Left forelimb (tissue), 1 donor: ENCODE measurements around the gene AKAP13.
"Not testable (repeated sequence)": the region's sequence is repeated elsewhere in the genome, so short reads cannot be mapped to it uniquely, and the experiment has no call there.

Source experiments
- DNase-seq: peaks from one replicate; pipeline ENCODE4 v3.0.0-alpha.2; 2018; ENCODE audit warnings: low spot score

Gene AKAP13

GRCh38 chr15:85350395-85350794 is 30.0 kb upstream of the AKAP13 start:
- no peak for DNase-seq

GRCh38 chr15:85351501-85351900 is 28.9 kb upstream of the AKAP13 start:
- DNase-seq = not testable (repeated sequence)

DNA sequence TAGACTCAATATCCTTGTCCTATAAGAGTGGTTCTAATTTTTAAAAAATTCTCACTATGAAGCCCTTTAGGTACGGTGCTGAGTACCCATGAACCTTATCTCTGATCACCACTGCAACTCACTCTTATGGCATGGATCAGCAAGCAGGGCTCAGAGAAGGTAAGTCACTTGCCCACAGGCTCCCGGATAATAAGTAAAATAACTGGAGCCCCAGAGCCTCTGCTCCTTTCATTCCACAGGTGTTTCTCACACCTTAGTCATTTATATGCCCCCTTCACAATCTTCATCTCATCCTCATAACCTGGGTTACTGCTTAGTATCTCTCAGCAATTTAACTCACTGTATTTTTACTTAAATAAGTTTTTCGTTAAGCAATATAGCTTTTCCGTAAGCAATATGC is 28.4 kb upstream of the AKAP13 start:
- DNase-seq = no peak

GRCh38 chr15:85353516-85353915 is 26.9 kb upstream of the AKAP13 start:
- no peak for DNase-seq

DNA sequence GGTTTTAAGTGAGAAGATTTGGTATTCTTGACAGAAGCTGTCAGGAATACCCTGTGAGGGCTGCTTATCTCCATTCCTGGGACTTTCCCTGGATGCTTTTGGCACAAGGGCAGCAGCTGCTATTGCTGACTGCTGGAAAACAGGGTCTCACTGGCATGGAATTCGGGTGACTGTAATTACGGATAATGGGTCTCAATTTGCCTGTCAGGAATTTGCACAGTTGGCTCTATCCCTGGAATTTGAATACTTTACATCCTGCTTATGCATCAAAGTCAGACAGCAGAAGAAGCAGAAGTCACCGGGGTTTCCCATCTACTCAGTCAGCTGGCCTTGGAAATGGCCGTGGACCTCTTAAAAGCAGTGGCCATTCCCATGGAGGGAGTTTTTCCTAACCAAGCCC is 25.9 kb upstream of the AKAP13 start:
- no peak for DNase-seq

DNA sequence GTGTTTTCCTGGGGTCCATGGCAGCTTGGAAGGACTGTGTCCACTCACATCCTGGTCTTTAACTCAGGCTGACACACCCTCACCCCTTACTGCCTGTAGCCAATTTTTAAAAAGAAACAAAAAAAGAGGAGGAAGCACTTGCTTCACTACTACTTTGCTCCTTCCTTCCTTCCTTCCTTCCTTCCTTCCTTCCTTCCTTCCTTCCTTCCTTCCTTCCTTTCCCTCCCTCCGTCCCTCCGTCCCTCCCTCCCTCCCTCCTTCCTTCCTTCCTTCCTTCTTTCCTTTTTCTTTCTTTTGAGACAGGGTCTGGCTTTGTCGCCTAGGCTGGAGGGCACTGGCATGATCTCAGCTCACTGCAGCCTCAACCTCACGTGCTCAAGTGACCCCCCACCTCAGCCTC is 25.5 kb upstream of the AKAP13 start:
- DNase-seq = no peak

- no peak for DNase-seq
Measured at GRCh38 chr15:85356276-85356675, 24.1 kb upstream of the AKAP13 start.

DNA sequence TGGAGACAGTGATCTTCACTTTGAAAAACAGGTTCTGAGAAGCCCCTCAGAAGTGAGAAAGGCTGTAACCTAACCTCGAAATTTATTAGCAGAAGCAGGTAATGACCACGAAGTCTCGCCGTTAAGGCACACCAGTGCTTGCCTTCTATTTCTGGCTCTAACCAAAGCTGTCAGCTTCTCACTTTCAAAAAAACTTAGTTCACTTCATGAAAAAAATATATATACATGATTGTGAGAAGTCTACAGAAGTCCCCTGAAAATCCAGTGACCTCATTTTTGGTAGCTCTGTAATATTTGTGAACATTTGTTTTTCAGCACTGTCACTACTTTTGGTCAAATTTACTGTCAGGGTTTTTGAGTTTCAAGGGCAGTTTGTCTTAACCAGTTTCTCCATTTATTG is 19.1 kb upstream of the AKAP13 start:
- DNase-seq = no peak

GRCh38 chr15:85362436-85363081 is 17.8 kb upstream of the AKAP13 start:
- DNase-seq = no peak

GRCh38 chr15:85365980-85366379 is 14.4 kb upstream of the AKAP13 start:
- DNase-seq = no peak

DNA sequence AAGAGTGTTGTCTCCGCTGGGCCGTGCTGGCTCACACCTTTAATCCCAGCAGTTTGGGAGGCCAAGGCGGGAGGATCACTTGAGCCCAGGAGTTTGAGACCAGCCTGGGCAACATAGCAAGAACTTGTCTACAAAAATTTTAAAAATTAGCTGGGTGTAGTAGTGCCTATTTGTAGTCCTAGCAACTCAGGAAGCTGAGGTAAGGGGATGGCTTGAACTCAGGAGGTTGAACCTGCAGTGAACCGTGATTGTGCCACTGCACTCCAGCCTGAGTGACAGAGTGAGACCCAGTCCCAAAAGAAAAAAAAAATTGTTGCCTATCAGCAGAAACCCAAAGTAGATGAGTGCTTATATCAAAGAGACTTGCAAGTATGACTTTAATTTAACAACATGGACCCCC is 12.7 kb upstream of the AKAP13 start:
- DNase-seq = no peak

DNA sequence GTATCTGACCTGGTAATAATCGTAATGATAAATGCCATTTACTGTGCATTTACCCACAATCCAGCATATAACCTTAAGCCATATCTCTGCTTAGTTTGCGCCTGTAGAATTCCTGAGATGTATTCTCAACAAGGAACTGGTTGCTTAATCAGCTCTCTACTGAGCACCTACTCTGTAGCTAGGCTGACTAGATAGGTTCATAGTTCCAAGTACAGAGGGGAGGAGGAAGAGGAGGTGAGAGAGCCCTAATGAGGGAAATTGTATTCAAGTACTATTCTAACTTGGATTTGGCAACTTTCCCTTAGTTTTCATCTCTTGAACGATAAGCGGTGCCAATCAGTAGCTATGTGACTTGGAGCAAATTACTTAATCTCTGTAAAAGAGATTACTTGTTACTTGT is 5.6 kb upstream of the AKAP13 start:
- DNase-seq = no peak

- no peak for DNase-seq
Measured at GRCh38 chr15:85377269-85377668, 3.1 kb upstream of the AKAP13 start.

DNA sequence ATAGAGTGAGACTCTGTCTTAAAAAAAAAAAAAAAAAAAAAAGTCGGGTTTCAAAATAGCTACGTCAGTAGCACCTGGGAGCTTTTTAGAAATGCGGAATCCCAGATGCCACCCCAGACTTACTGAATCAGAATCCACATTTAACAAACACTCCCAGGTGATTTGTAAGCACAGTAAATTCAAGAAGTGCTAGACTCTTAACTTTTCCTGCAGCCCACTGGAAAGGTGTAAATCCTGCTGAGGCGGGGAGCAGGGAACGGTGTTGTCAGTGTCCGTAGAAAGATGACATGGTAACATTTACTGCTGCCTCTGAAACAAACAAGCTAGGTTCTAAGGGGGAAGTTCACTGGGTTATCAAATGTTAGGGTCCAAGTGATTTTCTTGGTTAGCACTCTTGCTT is 2.4 kb upstream of the AKAP13 start:
- DNase-seq = no peak

- DNase-seq = no peak
Measured at GRCh38 chr15:85379403-85380131, 836 bp upstream of the AKAP13 start.

DNA sequence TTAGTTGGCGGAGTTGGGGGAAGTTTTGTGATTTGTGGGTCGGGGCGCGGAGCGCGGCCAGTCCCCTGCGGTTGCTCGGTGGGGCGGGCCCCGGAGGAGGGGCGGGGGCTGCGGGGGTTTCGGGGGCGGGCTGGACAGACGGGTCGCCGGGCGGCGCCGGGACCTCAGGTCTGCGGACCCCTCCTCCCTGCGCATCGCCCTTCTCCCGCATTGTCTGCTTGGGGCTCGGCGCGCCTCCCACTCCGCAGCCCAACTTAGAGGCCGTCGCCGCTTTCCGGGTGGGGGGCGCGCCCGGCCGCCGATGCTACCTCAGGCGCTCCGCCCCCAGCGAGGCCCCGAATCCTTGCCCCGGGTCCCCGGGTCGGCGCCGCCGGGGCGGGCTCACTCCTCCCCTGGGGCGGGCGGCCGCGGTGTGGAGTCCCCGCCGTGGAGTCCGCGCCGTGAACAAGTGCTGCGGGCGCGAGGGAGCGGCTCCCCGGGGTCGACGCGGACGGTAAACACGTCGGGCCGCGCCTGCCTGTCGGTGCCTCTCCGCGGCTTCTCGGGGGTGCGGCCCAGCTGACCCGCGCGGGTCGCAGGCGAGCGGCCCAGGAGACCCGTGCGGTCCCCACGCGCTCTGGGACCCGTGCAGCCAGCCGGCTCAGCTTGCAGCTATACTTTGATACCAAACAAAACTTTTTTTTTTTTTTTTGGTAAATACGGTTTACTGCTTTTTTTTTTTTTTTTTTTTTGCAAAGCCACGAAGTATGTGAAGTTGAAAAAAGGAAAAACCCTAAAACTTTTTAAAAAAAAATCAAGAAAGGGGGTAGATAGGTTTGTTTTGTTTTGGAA is 624 bp downstream of the AKAP13 start:
- DNase-seq = no peak

DNA sequence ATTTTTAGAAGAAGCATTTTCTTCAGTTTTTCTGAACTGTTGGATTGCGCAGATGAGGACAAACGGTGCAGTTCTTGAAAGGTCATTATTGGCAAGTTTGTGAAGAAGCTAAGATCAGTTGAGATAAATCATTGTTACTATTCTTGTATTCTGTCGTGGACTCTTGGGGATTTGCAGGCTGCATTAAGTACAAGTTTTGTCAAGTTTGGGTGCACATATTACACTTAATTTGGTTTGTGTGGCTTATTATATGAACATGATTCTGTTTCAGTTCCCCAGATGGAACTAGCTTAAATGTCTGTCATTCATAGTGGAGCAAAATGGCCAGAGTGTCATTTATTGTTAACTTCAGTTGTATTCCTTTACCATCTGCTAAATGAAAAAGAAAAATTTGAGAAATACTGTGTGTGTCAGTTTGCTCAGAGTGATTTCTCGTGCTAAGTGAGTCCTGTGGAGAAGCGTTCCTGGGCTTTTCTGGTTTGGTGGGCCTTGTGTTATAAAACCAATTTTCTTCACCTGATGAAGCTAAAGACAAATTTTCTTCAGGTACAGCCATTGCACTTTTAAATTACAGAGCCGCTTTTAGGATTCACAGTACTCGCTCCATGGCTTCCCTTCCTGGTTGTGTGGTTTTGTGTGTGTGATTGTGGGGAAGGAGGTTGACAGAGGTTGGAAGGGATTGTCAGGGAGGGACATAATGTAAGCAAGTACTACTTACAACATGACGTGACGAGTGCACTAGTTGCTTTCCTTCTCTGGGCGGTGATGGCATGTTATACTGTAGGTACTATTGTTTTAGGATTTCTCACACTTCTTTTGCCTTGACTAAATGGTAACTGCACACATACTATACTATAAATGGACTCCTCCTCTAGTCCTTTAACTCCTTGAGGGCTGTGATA is 1.7 kb downstream of the AKAP13 start:
- no peak for DNase-seq

GRCh38 chr15:85382942-85383341 is 2.5 kb downstream of the AKAP13 start:
- DNase-seq = no peak

DNA sequence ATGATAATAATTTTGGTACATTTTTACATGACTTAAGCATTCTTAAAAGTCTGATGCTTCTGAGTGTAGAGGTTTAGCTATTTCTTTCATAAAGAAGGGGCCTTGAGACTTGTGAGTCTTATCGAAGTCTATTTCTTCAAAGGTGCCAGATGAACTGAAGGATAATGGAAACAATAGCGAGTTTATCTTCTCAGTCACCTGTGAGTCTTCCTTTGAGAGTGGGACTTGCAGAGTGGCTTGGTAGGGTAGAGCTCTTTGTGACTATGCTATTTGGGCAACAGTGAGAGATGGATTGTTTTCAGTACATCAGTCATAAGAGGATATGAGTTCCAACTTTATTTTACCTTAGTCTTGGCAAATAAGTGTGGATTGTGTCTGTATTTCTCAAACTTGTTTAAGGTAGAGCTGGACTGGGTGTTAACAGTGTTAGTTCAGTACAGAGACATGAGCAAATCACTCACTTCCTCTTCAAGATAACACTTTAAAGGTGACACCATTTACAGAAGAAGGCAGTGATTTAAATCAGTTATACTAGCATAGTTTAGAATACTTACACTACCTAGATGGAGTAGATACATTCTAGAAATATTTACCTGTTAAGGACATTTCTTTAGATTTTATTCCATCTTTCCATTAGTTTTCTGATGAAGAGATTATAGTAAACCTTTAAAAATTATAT is 3.2 kb downstream of the AKAP13 start:
- DNase-seq = no peak

GRCh38 chr15:85386261-85386660 is 5.9 kb downstream of the AKAP13 start:
- no peak for DNase-seq

DNA sequence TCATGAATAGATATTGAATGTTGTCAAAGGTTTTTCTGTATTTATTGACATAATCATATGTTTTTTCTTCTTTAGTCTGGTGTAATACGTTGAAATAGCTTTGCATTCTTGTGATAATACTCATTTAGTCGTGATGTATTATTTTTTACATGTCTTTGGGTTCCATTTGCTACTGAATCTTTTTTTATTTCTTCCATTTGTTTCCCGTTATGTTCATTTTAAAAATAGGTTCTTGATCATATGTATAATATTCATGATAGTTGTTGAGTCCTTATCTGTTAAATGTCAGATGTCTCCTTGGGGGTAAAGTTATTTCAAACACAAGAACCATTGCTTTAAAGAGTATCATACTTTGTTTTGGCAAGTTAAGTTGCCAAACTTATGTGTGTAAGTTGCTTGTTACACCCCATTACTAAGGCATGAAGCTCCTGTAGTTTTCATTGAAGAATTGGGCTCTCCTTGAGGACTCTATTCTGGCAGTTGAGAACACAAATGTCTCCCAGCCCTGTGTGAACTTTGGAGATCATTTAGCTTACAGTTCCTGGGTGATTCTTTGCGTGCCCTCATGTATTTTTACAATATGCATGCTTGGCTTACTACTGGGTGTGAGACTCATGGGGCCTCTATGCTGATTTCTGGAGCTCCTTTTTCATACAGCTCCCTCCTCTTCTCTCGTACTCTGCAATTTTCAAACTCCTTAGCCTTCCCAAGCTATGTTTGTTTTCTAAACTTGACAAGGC is 8.3 kb downstream of the AKAP13 start:
- no peak for DNase-seq
